GM12875 (cell line): ENCODE measurements around the gene DHPS.

Experiments
- H3K4me3 ChIP-seq: one replicate; pipeline ENCODE4 v1.5.1; 2011; ENCODE audit warnings: low read depth, low read length, control low read depth
- CTCF ChIP-seq: IDR thresholded peaks from 2 replicates; pipeline ENCODE4 v1.5.1; 2011; ENCODE audit warnings: low read depth, mild to moderate bottlenecking, control low read depth, inconsistent platforms, low read length, moderate library complexity, borderline replicate concordance; ENCODE audit not compliant: insufficient read depth

The DHPS gene

GRCh38 chr19:12695096-12695495, 13.4 kb upstream of the DHPS start:
- TF ChIP-seq CTCF, result no peak
- no peak overlapping the region for H3K4me3 ChIP-seq

GRCh38 chr19:12694641-12695040, 13.0 kb upstream of the DHPS start:
- TF ChIP-seq CTCF, result no peak
- H3K4me3 ChIP-seq, result no peak overlapping the region

GRCh38 chr19:12692960-12693359, 11.3 kb upstream of the DHPS start:
- no peak overlapping the region for H3K4me3 ChIP-seq
- no peak for TF ChIP-seq CTCF

GRCh38 chr19:12689581-12690216, 8.0 kb upstream of the DHPS start:
- no peak for TF ChIP-seq CTCF
- no peak overlapping the region for H3K4me3 ChIP-seq

- TF ChIP-seq CTCF, result no peak
- H3K4me3 ChIP-seq, result no peak overlapping the region
These were observed 7.3 kb upstream of the DHPS start for GRCh38 chr19:12689012-12689411.

- no peak for TF ChIP-seq CTCF
- H3K4me3 ChIP-seq, result no peak within 1 kb of the TSS
These were observed 6.0 kb upstream of the DHPS start, which contains the start of gene GNG14 for GRCh38 chr19:12687496-12688196. Gene GNG14 (plus strand): TSS chr19:12687998. CDS start chr19:12688049, 51 bp downstream.

GRCh38 chr19:12685831-12686230, 4.2 kb upstream of the DHPS start:
- TF ChIP-seq CTCF, result no peak
- H3K4me3 ChIP-seq, result no peak overlapping the region
